ENCODE data around the gene ERP27.

DNA sequence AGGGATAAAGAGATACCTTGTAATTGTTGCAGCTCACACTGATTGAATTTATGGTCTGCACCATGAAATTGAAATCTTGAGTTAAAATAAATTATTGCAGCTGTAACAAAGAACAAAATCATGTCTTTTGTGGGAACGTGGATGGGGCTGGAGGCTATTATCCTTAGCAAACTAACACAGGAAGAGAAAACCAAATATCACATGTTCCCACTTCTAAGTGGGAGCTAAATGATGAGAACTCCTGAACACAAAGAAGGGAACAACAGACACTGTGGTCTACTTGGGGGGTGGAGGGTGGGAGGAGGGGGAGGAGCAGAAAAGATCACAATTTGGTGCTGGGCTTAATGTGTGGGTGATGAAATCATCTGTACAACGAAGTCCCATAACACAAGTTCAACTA, 22.6 kb downstream of the ERP27 start:
- TF ChIP-seq, protein P1, sequence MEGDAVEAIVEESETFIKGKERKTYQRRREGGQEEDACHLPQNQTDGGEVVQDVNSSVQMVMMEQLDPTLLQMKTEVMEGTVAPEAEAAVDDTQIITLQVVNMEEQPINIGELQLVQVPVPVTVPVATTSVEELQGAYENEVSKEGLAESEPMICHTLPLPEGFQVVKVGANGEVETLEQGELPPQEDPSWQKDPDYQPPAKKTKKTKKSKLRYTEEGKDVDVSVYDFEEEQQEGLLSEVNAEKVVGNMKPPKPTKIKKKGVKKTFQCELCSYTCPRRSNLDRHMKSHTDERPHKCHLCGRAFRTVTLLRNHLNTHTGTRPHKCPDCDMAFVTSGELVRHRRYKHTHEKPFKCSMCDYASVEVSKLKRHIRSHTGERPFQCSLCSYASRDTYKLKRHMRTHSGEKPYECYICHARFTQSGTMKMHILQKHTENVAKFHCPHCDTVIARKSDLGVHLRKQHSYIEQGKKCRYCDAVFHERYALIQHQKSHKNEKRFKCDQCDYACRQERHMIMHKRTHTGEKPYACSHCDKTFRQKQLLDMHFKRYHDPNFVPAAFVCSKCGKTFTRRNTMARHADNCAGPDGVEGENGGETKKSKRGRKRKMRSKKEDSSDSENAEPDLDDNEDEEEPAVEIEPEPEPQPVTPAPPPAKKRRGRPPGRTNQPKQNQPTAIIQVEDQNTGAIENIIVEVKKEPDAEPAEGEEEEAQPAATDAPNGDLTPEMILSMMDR (conservative IDR thresholded peaks at IDR 0.05 in 1 of 2, IDR thresholded peaks at IDR 0.05 in 1 of 2; ENCODE audit: low read depth in 1 of 2, low read length in 2 of 2) = no peak
- no peak for TF ChIP-seq EZH2 (IDR thresholded peaks at IDR 0.05; ENCODE audit: low read length, missing control alignments)

Data from fibroblast of lung (primary cell).